WTC11 (cell line): ENCODE results near the gene TMEM121B.

Experiments used
- CBFB ChIP-seq: sonication (generic); formaldehyde crosslinking; IDR thresholded peaks from 2 replicates; pipeline ENCODE4 v1.8.1; 2022; ENCODE audit warnings: mild to moderate bottlenecking, low read depth, missing genetic modification reagents
- CTCF ChIP-seq: fragments of 200-600 bp; IDR thresholded peaks from 2 replicates; pipeline ENCODE4 v1.8.0; 2022; ENCODE audit warnings: antibody characterized with exemption
- E2F4 ChIP-seq: sonication (generic); formaldehyde crosslinking; IDR thresholded peaks from 2 replicates; pipeline ENCODE4 v1.8.1; 2022; ENCODE audit warnings: low read depth, mild to moderate bottlenecking, moderate library complexity, missing genetic modification reagents, borderline replicate concordance
- E2F5 ChIP-seq: sonication (generic); formaldehyde crosslinking; IDR thresholded peaks from 2 replicates; pipeline ENCODE4 v1.8.1; 2022; ENCODE audit warnings: mild to moderate bottlenecking, moderate library complexity, missing genetic modification reagents
- MXD4 ChIP-seq: fragments of 250-450 bp; sonication (Bioruptor Pico); IDR thresholded peaks from 2 replicates; pipeline ENCODE4 v1.8.0; 2021; ENCODE audit warnings: mild to moderate bottlenecking, moderate library complexity, borderline replicate concordance
- NR3C1 ChIP-seq: sonication (generic); formaldehyde crosslinking; conservative IDR thresholded peaks from 2 replicates; pipeline ENCODE4 v1.8.1; 2023; ENCODE audit warnings: low read depth, mild to moderate bottlenecking, missing genetic modification reagents
- PRDM15 ChIP-seq: sonication (generic); formaldehyde crosslinking; IDR thresholded peaks from 2 replicates; pipeline ENCODE4 v1.8.0; 2022; ENCODE audit warnings: missing genetic modification reagents
- RELA ChIP-seq: sonication (generic); formaldehyde crosslinking; IDR thresholded peaks from 2 replicates; pipeline ENCODE4 v1.8.1; 2022; ENCODE audit warnings: missing genetic modification reagents, mild to moderate bottlenecking, borderline replicate concordance
- ZBTB43 ChIP-seq: sonication (generic); formaldehyde crosslinking; IDR thresholded peaks from 2 replicates; pipeline ENCODE4 v1.8.1; 2023; ENCODE audit warnings: mild to moderate bottlenecking, missing genetic modification reagents
- ZNF138 ChIP-seq: sonication (generic); formaldehyde crosslinking; conservative IDR thresholded peaks from 2 replicates; pipeline ENCODE4 v1.8.1; 2022; ENCODE audit warnings: mild to moderate bottlenecking, moderate library complexity, missing genetic modification reagents
- ZNF263 ChIP-seq: sonication (generic); formaldehyde crosslinking; IDR thresholded peaks from 2 replicates; pipeline ENCODE4 v1.8.1; 2022; ENCODE audit warnings: low read depth, mild to moderate bottlenecking, moderate library complexity, missing genetic modification reagents
- ZNF425 ChIP-seq: fragments of 250-450 bp; sonication (Bioruptor Pico); conservative IDR thresholded peaks from 2 replicates; pipeline ENCODE4 v1.9.0; 2021; ENCODE audit warnings: mild to moderate bottlenecking

GRCh38 chr22:17155941-17156340 lies 34.8 kb upstream of the TMEM121B start:
- TF ChIP-seq NR3C1 (CRISPR knock-in tag) (no peak), MXD4 (no peak), PRDM15 (CRISPR knock-in tag) (no peak), CTCF (no peak), ZNF425 (no peak), E2F5 (CRISPR knock-in tag) (no peak), CBFB (CRISPR knock-in tag) (no peak), ZNF263 (no peak), ZBTB43 (CRISPR knock-in tag) (no peak), E2F4 (CRISPR knock-in tag) (no peak), RELA (CRISPR knock-in tag) (no peak), ZNF138 (CRISPR knock-in tag) (no peak)
